ENCODE measurements around the gene MYO1A.

GRCh38 chr12:57096099-57096572, 46.2 kb upstream of the MYO1A start:
- TF ChIP-seq POLR2A (IDR thresholded peaks at IDR 0.05) (no peak), EP300 (IDR thresholded peaks at IDR 0.05) (no peak)
- TF ChIP-seq, protein P1, sequence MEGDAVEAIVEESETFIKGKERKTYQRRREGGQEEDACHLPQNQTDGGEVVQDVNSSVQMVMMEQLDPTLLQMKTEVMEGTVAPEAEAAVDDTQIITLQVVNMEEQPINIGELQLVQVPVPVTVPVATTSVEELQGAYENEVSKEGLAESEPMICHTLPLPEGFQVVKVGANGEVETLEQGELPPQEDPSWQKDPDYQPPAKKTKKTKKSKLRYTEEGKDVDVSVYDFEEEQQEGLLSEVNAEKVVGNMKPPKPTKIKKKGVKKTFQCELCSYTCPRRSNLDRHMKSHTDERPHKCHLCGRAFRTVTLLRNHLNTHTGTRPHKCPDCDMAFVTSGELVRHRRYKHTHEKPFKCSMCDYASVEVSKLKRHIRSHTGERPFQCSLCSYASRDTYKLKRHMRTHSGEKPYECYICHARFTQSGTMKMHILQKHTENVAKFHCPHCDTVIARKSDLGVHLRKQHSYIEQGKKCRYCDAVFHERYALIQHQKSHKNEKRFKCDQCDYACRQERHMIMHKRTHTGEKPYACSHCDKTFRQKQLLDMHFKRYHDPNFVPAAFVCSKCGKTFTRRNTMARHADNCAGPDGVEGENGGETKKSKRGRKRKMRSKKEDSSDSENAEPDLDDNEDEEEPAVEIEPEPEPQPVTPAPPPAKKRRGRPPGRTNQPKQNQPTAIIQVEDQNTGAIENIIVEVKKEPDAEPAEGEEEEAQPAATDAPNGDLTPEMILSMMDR (IDR thresholded peaks at IDR 0.05) = no peak
